IgD-negative memory B cell (primary cell): ENCODE measurements around the gene IDUA. TPM values are rescaled to one million over a fixed set of nuclear protein-coding genes. Genes with fewer than 3 reads are reported as not detected.
"Not testable (repeated sequence)": the region's sequence is repeated elsewhere in the genome, so short reads cannot be mapped to it uniquely, and the experiment has no call there.

Source experiments
- H3K27ac Mint-ChIP-seq, 3 donors: one replicate each; pipeline ENCODE4 v1.8.0; 2020 to 2022; ENCODE audit warnings: mild to moderate bottlenecking in 3 of 3, mixed read lengths in 3 of 3, moderate library complexity in 1 of 3
- H3K27me3 Mint-ChIP-seq: one replicate; pipeline ENCODE4 v1.8.0; 2021; ENCODE audit warnings: mixed read lengths
- H3K36me3 Mint-ChIP-seq: one replicate; pipeline ENCODE4 v1.8.0; 2020; ENCODE audit warnings: mild to moderate bottlenecking, mixed read lengths
- H3K4me1 Mint-ChIP-seq, 3 donors: one replicate each; pipeline ENCODE4 v1.8.0; 2020 to 2022; ENCODE audit warnings: mixed read lengths in 3 of 3, mild to moderate bottlenecking in 1 of 3
- H3K4me3 Mint-ChIP-seq, 4 donors: one replicate each; pipeline ENCODE4 v1.8.0; 2020 to 2022; ENCODE audit warnings: mild to moderate bottlenecking in 4 of 4, mixed read lengths in 4 of 4, moderate library complexity in 3 of 4
- H3K9me3 Mint-ChIP-seq, 3 donors: one replicate each; pipeline ENCODE4 v1.8.0; 2020 to 2021; ENCODE audit warnings: mixed read lengths in 3 of 3, mild to moderate bottlenecking in 1 of 3
- polyA plus RNA-seq: library from polyadenylated mRNA; unstranded; fragments of 300-500 nt; fragmentation: Illumina TruSeq; gene quantifications from one replicate; pipeline ENCODE4 v1.2.3, GENCODE V29; 2021

Gene IDUA
- polyA plus RNA-seq, 1 donor from 2014 or later = 8.5 TPM

- Mint-ChIP-seq H3K27ac (peak overlapping the region in 1 of 3 donors; percentile 73), H3K9me3 (no peaks in the 10 kb centered on the region), H3K27me3 (peaks cover 1% of the 10 kb centered on the region), H3K36me3 (no peaks in the 10 kb centered on the region), H3K4me1 (no peaks in the 10 kb centered on the region), H3K4me3 (no peak overlapping the region)
Measured at GRCh38 chr4:1040344-1041146, 53.7 kb downstream of the IDUA start.

- Mint-ChIP-seq H3K4me3 (no peak overlapping the region), H3K9me3 (no peaks in the 10 kb centered on the region), H3K27ac (no peak overlapping the region), H3K36me3 (no peaks in the 10 kb centered on the region), H3K27me3 (peaks cover 3% of the 10 kb centered on the region), H3K4me1 (no peaks in the 10 kb centered on the region)
Measured at GRCh38 chr4:1041147-1041935, 54.5 kb downstream of the IDUA start.

GRCh38 chr4:1041936-1042330 is 55.1 kb downstream of the IDUA start:
- no peak overlapping the region for H3K4me3 Mint-ChIP-seq
- H3K27ac Mint-ChIP-seq = no peak overlapping the region
- H3K36me3 Mint-ChIP-seq = no peaks in the 10 kb centered on the region
- peaks cover 3% of the 10 kb centered on the region for H3K27me3 Mint-ChIP-seq
- no peaks in the 10 kb centered on the region for H3K4me1 Mint-ChIP-seq
- peaks cover 0 to 2% (median 0%) of the 10 kb centered on the region in 3 donors for H3K9me3 Mint-ChIP-seq

GRCh38 chr4:1042352-1043055 is 55.7 kb downstream of the IDUA start:
- Mint-ChIP-seq H3K9me3 (peaks cover 0 to 2% (median 0%) of the 10 kb centered on the region in 3 donors), H3K36me3 (no peaks in the 10 kb centered on the region), H3K4me3 (no peak overlapping the region), H3K27ac (no peak overlapping the region), H3K4me1 (no peaks in the 10 kb centered on the region), H3K27me3 (peaks cover 6% of the 10 kb centered on the region)

GRCh38 chr4:1043162-1043561 is 56.3 kb downstream of the IDUA start:
- Mint-ChIP-seq H3K4me1 (no peaks in the 10 kb centered on the region), H3K27ac (no peak overlapping the region), H3K36me3 (no peaks in the 10 kb centered on the region), H3K4me3 (no peak overlapping the region), H3K27me3 (peaks cover 9% of the 10 kb centered on the region), H3K9me3 (peaks cover 0 to 2% (median 0%) of the 10 kb centered on the region in 3 donors)

GRCh38 chr4:1043651-1044468 is 57.0 kb downstream of the IDUA start:
- peaks cover 0 to 3% (median 0%) of the 10 kb centered on the region in 3 donors for H3K4me1 Mint-ChIP-seq
- no peaks in the 10 kb centered on the region for H3K36me3 Mint-ChIP-seq

GRCh38 chr4:1044469-1045192 is 57.8 kb downstream of the IDUA start:
- Mint-ChIP-seq H3K27ac (no peak overlapping the region), H3K4me1 (peaks cover 0 to 3% (median 0%) of the 10 kb centered on the region in 3 donors), H3K9me3 (peaks cover 0 to 2% (median 0%) of the 10 kb centered on the region in 3 donors), H3K4me3 (no peak overlapping the region), H3K36me3 (no peaks in the 10 kb centered on the region), H3K27me3 (peaks cover 20% of the 10 kb centered on the region)

More at GRCh38 chr4:1043651-1044468, 57.0 kb downstream of the IDUA start:
- Mint-ChIP-seq H3K9me3 (peaks cover 0 to 2% (median 0%) of the 10 kb centered on the region in 3 donors), H3K27ac (no peak overlapping the region), H3K4me3 (no peak overlapping the region), H3K27me3 (peaks cover 14% of the 10 kb centered on the region)

GRCh38 chr4:1045193-1045594 is 58.4 kb downstream of the IDUA start:
- Mint-ChIP-seq H3K4me1 (peaks cover 0 to 3% (median 0%) of the 10 kb centered on the region in 3 donors), H3K27ac (no peak overlapping the region), H3K36me3 (no peaks in the 10 kb centered on the region), H3K9me3 (peaks cover 0 to 2% (median 0%) of the 10 kb centered on the region in 3 donors), H3K4me3 (no peak overlapping the region), H3K27me3 (peaks cover 20% of the 10 kb centered on the region)

- Mint-ChIP-seq H3K4me3 (no peak overlapping the region), H3K36me3 (no peaks in the 10 kb centered on the region), H3K27ac (no peak overlapping the region), H3K27me3 (peaks cover 20% of the 10 kb centered on the region), H3K9me3 (peaks cover 0 to 2% (median 0%) of the 10 kb centered on the region in 3 donors), H3K4me1 (peaks cover 0 to 3% (median 0%) of the 10 kb centered on the region in 3 donors)
Measured at GRCh38 chr4:1045595-1046201, 58.9 kb downstream of the IDUA start.

- not testable (repeated sequence) for H3K4me1 Mint-ChIP-seq, H3K9me3 Mint-ChIP-seq, H3K27ac Mint-ChIP-seq, H3K36me3 Mint-ChIP-seq
- Mint-ChIP-seq H3K4me3 (peak overlapping the region in 1 of 4 donors; percentile 38), H3K27me3 (peaks cover 20% of the 10 kb centered on the region)
Measured at GRCh38 chr4:1046581-1047011, 59.8 kb downstream of the IDUA start.

GRCh38 chr4:1047106-1047975 is 60.5 kb downstream of the IDUA start:
- H3K4me3 Mint-ChIP-seq = peak overlapping the region in 1 of 4 donors; percentile 17
- peaks cover 0 to 3% (median 2%) of the 10 kb centered on the region in 3 donors for H3K9me3 Mint-ChIP-seq
- H3K4me1 Mint-ChIP-seq = peaks cover 0 to 3% (median 0%) of the 10 kb centered on the region in 3 donors
- H3K27ac Mint-ChIP-seq = peak overlapping the region in 1 of 3 donors; percentile 14
- peaks cover 22% of the 10 kb centered on the region for H3K27me3 Mint-ChIP-seq
- no peaks in the 10 kb centered on the region for H3K36me3 Mint-ChIP-seq

- Mint-ChIP-seq H3K4me1 (peaks cover 2 to 3% (median 3%) of the 10 kb centered on the region in 3 donors), H3K9me3 (peaks cover 0 to 3% (median 3%) of the 10 kb centered on the region in 3 donors), H3K27ac (peak overlapping the region in 1 of 3 donors; percentile 61), H3K36me3 (no peaks in the 10 kb centered on the region), H3K27me3 (peaks cover 25% of the 10 kb centered on the region), H3K4me3 (no peak overlapping the region)
Measured at GRCh38 chr4:1047976-1048772, 61.3 kb downstream of the IDUA start.
